GM23248 (cell line): ENCODE measurements around the gene LRRC66.

Source experiments
- EZH2 ChIP-seq: fragments of 200-600 bp; sonication (generic); IDR thresholded peaks from 2 replicates; pipeline ENCODE4 v1.6.1; 2018; ENCODE audit warnings: antibody characterized with exemption, mild to moderate bottlenecking; ENCODE audit not compliant: insufficient read depth, poor library complexity, severe bottlenecking
- EZH2phosphoT487 ChIP-seq: fragments of 200-600 bp; sonication (generic); IDR thresholded peaks from 2 replicates; pipeline ENCODE4 v1.6.1; 2018; ENCODE audit warnings: antibody characterized with exemption, moderate library complexity, mild to moderate bottlenecking, low read depth; ENCODE audit not compliant: insufficient read depth

- TF ChIP-seq EZH2 (no peak), EZH2phosphoT487 (no peak)
Observed at GRCh38 chr4:52059372-52059771, 39.2 kb upstream of the LRRC66 start.
